HG02852 (cell line): Measurements from ENCODE around the gene PABPC1L.
A peak's percentile ranks its signal among the peaks of the same experiment; 100 is the strongest.
"Not testable (repeated sequence)": the region's sequence is repeated elsewhere in the genome, so short reads cannot be mapped to it uniquely, and the experiment has no call there.

Source experiments
- ATAC-seq: cut with Tn5 transposase; IDR thresholded peaks from one replicate; pipeline ENCODE4 v1.9.1; 2021; ENCODE audit warnings: mild to moderate bottlenecking, moderate library complexity; ENCODE audit not compliant: unreplicated experiment

Gene PABPC1L

GRCh38 chr20:44909872-44910689, at the start of gene PABPC1L:
Gene PABPC1L (plus strand): TSS chr20:44910060. CDS start chr20:44910144, 84 bp downstream.
- ATAC-seq: peak; percentile 81

GRCh38 chr20:44861531-44862006, 48.3 kb upstream of the PABPC1L start:
- no peak for ATAC-seq

- no peak for ATAC-seq
These were observed 47.6 kb upstream of the PABPC1L start for GRCh38 chr20:44862286-44862685.

GRCh38 chr20:44863365-44864084, 46.3 kb upstream of the PABPC1L start:
- ATAC-seq: not testable (repeated sequence)

GRCh38 chr20:44864493-44864892, 45.4 kb upstream of the PABPC1L start:
- not testable (repeated sequence) for ATAC-seq

- no peak for ATAC-seq
These were observed 43.0 kb upstream of the PABPC1L start for GRCh38 chr20:44866703-44867335.

- ATAC-seq: no peak
These were observed 40.4 kb upstream of the PABPC1L start for GRCh38 chr20:44869471-44869870.

GRCh38 chr20:44882360-44882759, 27.5 kb upstream of the PABPC1L start:
- ATAC-seq: not testable (repeated sequence)

GRCh38 chr20:44883214-44883902, 26.5 kb upstream of the PABPC1L start:
- ATAC-seq: no peak

- no peak for ATAC-seq
These were observed 24.9 kb upstream of the PABPC1L start for GRCh38 chr20:44884907-44885391.

GRCh38 chr20:44885392-44886265, 24.2 kb upstream of the PABPC1L start, which contains the start of gene YWHAB:
Gene YWHAB (plus strand): TSS chr20:44885705. CDS start chr20:44901534, 15,829 bp downstream.
- peak; percentile 95 for ATAC-seq

- ATAC-seq: no peak
These were observed 23.6 kb upstream of the PABPC1L start for GRCh38 chr20:44886266-44886651.

- ATAC-seq: no peak
These were observed 23.0 kb upstream of the PABPC1L start for GRCh38 chr20:44886828-44887227.

- ATAC-seq: no peak
These were observed 22.4 kb upstream of the PABPC1L start for GRCh38 chr20:44887466-44887865.

- no peak for ATAC-seq
These were observed 21.4 kb upstream of the PABPC1L start for GRCh38 chr20:44888226-44889103.

- ATAC-seq: no peak
These were observed 18.0 kb upstream of the PABPC1L start for GRCh38 chr20:44891826-44892225.

GRCh38 chr20:44894959-44895358, 14.9 kb upstream of the PABPC1L start:
- no peak for ATAC-seq

- ATAC-seq: no peak
These were observed 13.3 kb upstream of the PABPC1L start for GRCh38 chr20:44896583-44896982.

- ATAC-seq: no peak
These were observed 12.7 kb upstream of the PABPC1L start for GRCh38 chr20:44897133-44897532.
